Ovary (tissue), 3 donors: ENCODE results near the gene TBCD.

Source experiments
- CTCF ChIP-seq, 3 donors: fragments of 450-650 bp in 2 of 3; fragments of 200-600 bp in 1 of 3; IDR thresholded peaks; one replicate each; pipeline versions ENCODE4 v1.5.1 to v1.8.0; 2016 to 2022; ENCODE audit warnings: antibody characterized with exemption in 3 of 3, mild to moderate bottlenecking in 1 of 3
- POLR2A ChIP-seq: fragments of 450-650 bp; IDR thresholded peaks from one replicate; pipeline ENCODE4 v1.6.1; 2017; ENCODE audit warnings: antibody characterized with exemption, mild to moderate bottlenecking, moderate library complexity
- donor health status: DM: no; HTN: no; CAD: no.

- TF ChIP-seq CTCF (IDR thresholded peaks at IDR 0.05) (no peak), POLR2A (no peak)
These were observed 143.2 kb downstream of the TBCD start for GRCh38 chr17:82895087-82895486.
